AG09319 (cell line): ENCODE measurements around the gene IL22.

Source experiments
- DNase-seq: peaks from one replicate; pipeline ENCODE4 v3.0.0-alpha.2; 2010; ENCODE audit warnings: low read depth; ENCODE audit errors: extremely low read depth
- CTCF ChIP-seq: IDR thresholded peaks from 2 replicates; pipeline ENCODE4 v1.5.1; 2011; ENCODE audit warnings: low read depth, mild to moderate bottlenecking, inconsistent platforms, low read length, moderate library complexity

Gene IL22

DNA sequence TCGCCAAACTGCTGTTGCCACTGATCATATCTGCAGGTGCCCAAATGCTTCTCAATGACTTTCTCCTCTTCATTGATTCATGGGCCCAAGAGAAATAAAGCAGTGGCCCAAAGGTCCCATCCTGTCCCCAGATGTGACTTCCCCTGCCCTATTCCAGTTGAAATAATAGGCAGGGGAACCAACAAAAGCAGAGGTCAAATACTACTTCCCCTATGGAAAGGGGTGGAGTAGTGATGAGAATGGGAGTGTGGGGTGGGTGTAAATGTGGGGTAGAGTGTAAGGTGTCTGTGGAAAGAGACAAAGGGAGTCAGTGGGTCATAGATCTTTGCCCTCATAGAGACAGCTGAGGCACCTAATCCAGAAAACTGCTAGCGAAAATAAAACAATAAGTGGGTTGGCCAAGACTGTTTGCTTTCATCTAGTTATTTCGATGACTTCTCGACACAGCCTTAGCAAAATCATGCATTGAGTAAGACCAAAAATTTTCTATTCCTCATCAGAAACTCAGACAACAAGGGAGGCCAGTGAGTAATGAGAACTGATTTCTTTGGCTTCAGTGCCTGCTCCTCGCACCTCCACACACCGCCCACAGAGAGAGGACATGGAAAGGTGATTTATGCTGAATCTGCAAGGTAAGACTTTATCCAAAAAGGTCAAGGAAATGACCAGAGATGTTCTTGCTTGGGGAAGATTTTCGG lies 10.9 kb upstream of the IL22 start:
- no peak for DNase-seq
- no peak for TF ChIP-seq CTCF

DNA sequence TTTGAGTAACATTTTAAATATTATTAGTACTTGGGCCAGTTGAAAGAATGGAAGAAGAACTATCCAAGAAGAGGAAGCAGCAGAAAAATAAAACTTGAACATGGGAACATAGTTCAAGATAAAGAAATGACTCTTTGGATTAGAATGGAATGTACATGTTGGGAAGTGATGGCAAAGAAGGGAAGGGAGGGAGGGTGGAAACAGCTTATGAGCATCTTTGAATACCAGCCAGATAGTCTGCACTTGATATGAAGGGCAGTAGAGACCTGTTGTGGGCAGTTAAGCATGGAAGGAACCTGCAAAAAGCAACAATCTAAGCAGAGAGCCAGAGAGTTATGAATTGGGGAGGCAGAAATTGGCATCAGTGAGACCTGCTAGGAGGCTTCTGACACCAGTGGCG lies 10.0 kb upstream of the IL22 start:
- TF ChIP-seq CTCF, result no peak
- DNase-seq, result no peak

- no peak for DNase-seq
- TF ChIP-seq CTCF, result no peak
Observed at GRCh38 chr12:68261896-68262295, 8.5 kb upstream of the IL22 start.

DNA sequence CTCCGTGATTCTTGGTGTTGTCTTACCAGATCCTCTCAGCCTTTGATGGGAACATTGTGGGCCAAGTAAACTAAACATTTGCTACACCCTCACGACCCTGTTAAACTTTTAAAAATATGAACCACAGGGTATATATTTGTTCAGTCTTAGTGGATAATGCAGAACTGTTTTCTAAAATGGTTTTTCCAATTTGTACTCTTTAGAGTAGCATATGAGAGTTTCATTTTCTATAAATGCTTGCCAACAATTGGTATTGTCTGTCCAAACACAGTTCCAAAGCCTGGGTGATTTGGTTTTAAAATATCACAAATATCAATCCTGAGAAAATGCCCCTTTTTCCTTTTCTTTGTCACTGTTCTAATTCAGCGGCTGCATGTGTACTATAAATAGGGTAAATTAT lies 6.7 kb upstream of the IL22 start:
- TF ChIP-seq CTCF, result no peak
- DNase-seq, result no peak

- no peak for DNase-seq
- TF ChIP-seq CTCF, result no peak
Observed at GRCh38 chr12:68259318-68259940, 6.0 kb upstream of the IL22 start.

GRCh38 chr12:68252077-68252476 lies 1.3 kb downstream of the IL22 start:
- no peak for DNase-seq
- no peak for TF ChIP-seq CTCF

- no peak for DNase-seq
Observed at GRCh38 chr12:68250454-68250853, 3.0 kb downstream of the IL22 start.

More at GRCh38 chr12:68250454-68250853, 3.0 kb downstream of the IL22 start:
- no peak for TF ChIP-seq CTCF
